Activated CD4-positive, alpha-beta T cell treated with anti-CD3 and anti-CD28 coated beads, Interleukin-2, amount 10 ng/mL, durations not matched to agents 7 days and 5 days (primary cell): ENCODE measurements around the gene BTBD6. TPM values are rescaled to one million over a fixed set of nuclear protein-coding genes. Genes with fewer than 3 reads are reported as not detected.

Experiments
- CTCF ChIA-PET: fragments of 350-600 bp; sonication (Branson Sonifier 250); formaldehyde crosslinking; loops from one replicate; lab custom pipeline; 2021; ENCODE audit warnings: antibody characterized with exemption; lab: Charles Lee
- POLR2A ChIA-PET: fragments of 350-600 bp; sonication (Branson Sonifier 250); formaldehyde crosslinking; loops from one replicate; lab custom pipeline; 2021; ENCODE audit warnings: antibody characterized with exemption; lab: Charles Lee
- DNase-seq: peaks from one replicate; pipeline ENCODE4 v3.0.0-alpha.2; 2020
- H3K27ac Mint-ChIP-seq: one replicate; pipeline ENCODE4 v1.8.0; 2021; ENCODE audit warnings: mild to moderate bottlenecking, moderate library complexity, mixed read lengths
- H3K27me3 Mint-ChIP-seq: one replicate; pipeline ENCODE4 v1.8.0; 2021; ENCODE audit warnings: mixed read lengths
- H3K36me3 Mint-ChIP-seq: one replicate; pipeline ENCODE4 v1.8.0; 2021; ENCODE audit warnings: low read depth, mixed read lengths
- H3K4me1 Mint-ChIP-seq: one replicate; pipeline ENCODE4 v1.8.0; 2021; ENCODE audit warnings: mixed read lengths
- H3K4me3 Mint-ChIP-seq: one replicate; pipeline ENCODE4 v1.8.0; 2021; ENCODE audit warnings: mild to moderate bottlenecking, moderate library complexity, mixed read lengths
- H3K9me3 Mint-ChIP-seq: one replicate; pipeline ENCODE4 v1.8.0; 2021; ENCODE audit warnings: mixed read lengths
- total RNA-seq, 2 experiments: library from RNA; stranded (reverse); gene quantifications; one replicate each; pipeline ENCODE4 v1.2.3, GENCODE V29; 2021

Gene BTBD6
- 10 to 100 TPM; 43.7 to 43.9 TPM for total RNA-seq

DNA sequence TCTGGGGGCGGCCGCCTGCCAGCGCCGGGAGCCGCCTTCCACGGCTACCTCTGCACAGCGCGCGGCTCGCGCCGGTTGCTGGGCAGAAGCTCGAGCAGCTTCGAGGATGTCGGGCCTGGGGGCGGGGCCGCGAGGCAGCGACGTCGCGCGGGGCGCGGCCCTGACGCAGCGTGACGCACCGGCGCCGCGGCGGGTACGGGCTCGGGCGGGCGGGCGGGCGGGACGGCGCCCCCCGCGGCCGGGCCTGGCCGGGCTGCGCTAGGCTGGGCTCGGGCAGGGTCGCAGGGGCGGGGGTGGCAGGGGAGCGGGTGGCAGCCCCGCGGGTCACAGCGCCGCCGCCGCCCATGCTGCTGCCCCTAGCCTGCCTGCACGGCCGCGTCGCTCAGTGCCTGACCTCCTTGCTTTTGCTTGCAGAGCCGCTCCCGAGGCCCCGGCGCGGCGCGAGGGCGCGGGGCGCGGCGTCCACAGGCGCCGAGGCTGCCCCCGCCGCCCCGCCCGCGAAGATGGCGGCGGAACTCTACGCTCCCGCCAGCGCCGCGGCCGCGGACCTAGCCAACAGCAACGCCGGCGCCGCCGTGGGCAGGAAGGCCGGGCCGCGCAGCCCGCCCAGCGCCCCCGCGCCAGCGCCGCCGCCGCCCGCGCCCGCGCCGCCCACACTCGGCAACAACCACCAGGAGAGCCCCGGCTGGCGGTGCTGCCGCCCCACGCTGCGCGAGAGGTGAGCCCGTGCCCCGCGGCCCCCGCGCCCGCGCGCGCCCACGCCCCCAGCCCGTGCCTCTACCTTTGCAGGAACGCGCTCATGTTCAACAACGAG is at the start of gene BTBD6:
BTBD6 (plus strand) TSS at position 166 of the 814 bp plus-strand sequence; CDS start at position 345, 179 bp downstream.
- POLR2A ChIA-PET: no interaction called here
- no peaks in the 10 kb centered on the region for H3K9me3 Mint-ChIP-seq
- H3K36me3 Mint-ChIP-seq: peaks cover 29% of the 10 kb centered on the region
- DNase-seq: peak; percentile 87
- H3K4me3 Mint-ChIP-seq: peak within 1 kb of the TSS; percentile 75
- no peaks in the 10 kb centered on the region for H3K27me3 Mint-ChIP-seq
- CTCF ChIA-PET: interaction anchor here (0.7 to 1.9 kb wide), 5 partner anchors 43 to 159 kb away, joined by 3 to 4 read pairs (median 3); partner anchors contain the start of gene BRF1
- H3K4me1 Mint-ChIP-seq: peaks cover 34% of the 10 kb centered on the region
- peak within 1 kb of the TSS; percentile 85 for H3K27ac Mint-ChIP-seq

DNA sequence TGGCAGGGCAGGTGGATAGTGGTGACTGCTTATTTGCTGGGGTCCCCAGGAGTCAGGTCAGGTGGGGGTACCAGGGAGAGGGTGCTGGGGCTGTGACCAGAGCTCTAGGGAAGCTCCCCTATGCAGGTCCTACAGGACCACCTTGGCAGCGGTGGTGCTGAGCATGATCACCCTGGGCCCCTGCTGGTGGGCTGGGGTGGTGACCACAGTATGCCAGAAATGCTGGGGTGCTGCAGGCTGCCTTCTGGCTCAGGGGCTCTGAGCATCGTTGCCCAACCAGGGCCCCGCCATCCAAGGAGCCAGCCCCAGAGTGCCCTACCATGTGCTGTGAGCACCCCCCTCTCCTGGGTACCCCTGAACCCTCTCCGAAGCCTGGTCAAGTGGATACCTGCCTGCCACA is 49.7 kb upstream of the BTBD6 start:
- Mint-ChIP-seq H3K4me1 (peaks cover 23% of the 10 kb centered on the region), H3K36me3 (no peaks in the 10 kb centered on the region), H3K9me3 (no peaks in the 10 kb centered on the region), H3K27me3 (peaks cover 26% of the 10 kb centered on the region), H3K4me3 (no peak overlapping the region), H3K27ac (no peak overlapping the region)
- no peak for DNase-seq
- ChIA-PET POLR2A (no interaction called here), CTCF (no interaction called here)

DNA sequence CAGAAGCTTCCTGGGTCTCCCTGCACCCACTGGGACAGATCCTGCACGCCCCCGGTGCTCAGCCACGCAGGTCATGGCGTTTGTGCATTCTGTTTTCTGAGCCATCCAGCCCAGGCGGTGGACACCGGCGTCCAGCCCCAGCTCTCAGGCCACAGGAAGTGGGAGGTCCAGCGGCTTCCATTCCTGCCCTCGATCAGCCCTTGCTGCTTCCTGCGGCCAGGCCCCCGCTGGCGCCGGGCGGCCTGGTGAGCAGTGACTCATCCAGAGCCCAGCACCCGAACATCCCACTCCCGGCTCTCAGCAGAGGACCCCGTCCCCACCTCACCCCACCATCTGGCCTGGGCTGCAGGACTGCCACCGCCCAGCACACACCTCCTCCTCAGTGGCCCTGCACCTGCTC is 49.2 kb upstream of the BTBD6 start:
- no peak for DNase-seq
- peaks cover 26% of the 10 kb centered on the region for H3K27me3 Mint-ChIP-seq
- no peak overlapping the region for H3K27ac Mint-ChIP-seq
- H3K4me3 Mint-ChIP-seq: no peak overlapping the region
- POLR2A ChIA-PET: no interaction called here
- H3K9me3 Mint-ChIP-seq: no peaks in the 10 kb centered on the region
- CTCF ChIA-PET: no interaction called here
- H3K4me1 Mint-ChIP-seq: peaks cover 18% of the 10 kb centered on the region
- no peaks in the 10 kb centered on the region for H3K36me3 Mint-ChIP-seq

DNA sequence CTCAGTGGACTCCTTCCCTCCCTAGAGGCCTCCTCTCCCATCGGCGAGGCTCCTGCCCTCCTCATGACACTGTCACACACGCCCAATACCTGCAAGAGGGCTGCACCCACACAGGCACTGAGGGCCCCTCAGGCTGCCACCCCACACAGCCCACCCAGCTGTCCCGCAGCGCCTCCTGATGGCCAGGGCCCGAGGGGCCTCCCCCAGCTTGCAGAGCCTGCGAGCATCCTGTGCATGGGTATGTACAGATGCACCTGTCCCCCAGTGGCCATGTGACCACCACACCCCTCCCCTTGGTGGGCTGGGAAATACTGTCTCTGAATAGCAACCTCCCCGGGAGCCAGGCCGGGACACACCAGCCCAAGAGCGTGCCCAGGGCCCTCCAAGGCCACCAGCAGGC is 48.3 kb upstream of the BTBD6 start:
- no peak for DNase-seq
- no peaks in the 10 kb centered on the region for H3K36me3 Mint-ChIP-seq
- ChIA-PET CTCF (interaction anchor here (0.6 to 0.7 kb wide), 2 partner anchors 10 to 18 kb away, joined by 3 read pairs; no protein-coding TSS in a partner anchor), POLR2A (no interaction called here)
- no peak overlapping the region for H3K27ac Mint-ChIP-seq
- H3K27me3 Mint-ChIP-seq: peaks cover 26% of the 10 kb centered on the region
- H3K4me1 Mint-ChIP-seq: peaks cover 17% of the 10 kb centered on the region
- H3K4me3 Mint-ChIP-seq: no peak overlapping the region
- H3K9me3 Mint-ChIP-seq: no peaks in the 10 kb centered on the region

DNA sequence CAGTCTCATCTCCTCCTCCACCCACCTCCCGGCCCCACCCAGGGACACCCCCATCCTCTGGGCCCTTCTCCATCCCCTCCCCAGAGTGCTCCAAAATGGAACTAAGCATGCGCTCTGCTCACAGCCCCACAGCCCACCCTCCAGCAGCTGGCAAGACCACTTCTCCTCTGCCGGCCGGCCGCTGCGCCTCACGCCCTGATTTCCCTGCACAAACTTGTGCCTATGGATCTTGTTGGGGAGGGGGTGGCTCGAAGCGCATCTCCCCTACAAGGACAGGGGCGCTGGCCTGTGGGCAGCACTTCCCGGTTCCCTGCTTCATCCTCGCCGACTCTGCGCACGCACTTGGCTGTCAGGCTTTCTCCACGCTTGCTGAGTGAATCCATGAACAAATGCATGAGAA is 47.7 kb upstream of the BTBD6 start:
- Mint-ChIP-seq H3K4me3 (no peak overlapping the region), H3K4me1 (peaks cover 14% of the 10 kb centered on the region), H3K9me3 (no peaks in the 10 kb centered on the region), H3K36me3 (no peaks in the 10 kb centered on the region), H3K27ac (no peak overlapping the region), H3K27me3 (peaks cover 22% of the 10 kb centered on the region)
- POLR2A ChIA-PET: no interaction called here
- CTCF ChIA-PET: interaction anchor here (1.2 to 1.6 kb wide), 2 partner anchors 151 to 289 kb away, joined by 4 to 9 read pairs; no protein-coding TSS in a partner anchor
- DNase-seq: no peak

DNA sequence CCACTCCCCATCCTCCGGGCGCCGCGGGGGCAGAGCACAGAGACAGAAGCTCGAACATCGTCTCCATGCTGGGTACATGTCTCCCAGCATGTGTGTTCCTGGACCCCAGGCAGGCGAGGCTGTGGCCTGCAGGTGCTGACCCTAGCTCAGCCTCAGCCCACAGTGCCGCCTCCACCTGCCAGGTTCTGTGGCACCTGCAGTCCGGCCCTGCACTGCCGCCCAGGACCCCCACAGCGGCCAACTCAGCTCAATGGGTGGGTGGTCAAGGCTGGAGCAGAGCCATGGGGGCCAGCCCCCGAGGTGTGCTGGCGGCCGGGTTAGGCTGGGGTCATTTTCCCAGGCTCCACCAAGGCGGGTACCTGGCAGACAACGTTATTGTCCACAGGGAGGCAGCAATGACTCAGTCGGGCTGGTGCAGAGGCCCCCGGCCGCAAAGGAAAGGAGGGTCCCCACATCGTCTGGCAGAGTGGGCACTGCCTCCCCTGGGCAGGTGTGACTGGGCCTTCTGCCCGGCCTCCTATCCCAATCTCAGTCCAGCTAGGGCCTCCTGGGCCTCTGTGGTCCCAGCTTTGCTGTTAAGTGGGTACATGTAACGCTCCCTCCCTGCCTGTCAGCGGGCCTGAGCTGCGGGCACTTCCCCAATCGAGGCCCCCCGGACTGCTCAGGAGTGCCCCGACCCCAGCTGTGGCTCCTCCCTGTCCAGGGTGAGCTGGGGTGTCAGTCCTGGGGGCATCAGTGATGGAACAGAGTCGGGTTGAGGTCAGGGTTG is 47.0 kb upstream of the BTBD6 start:
- H3K27me3 Mint-ChIP-seq: peaks cover 19% of the 10 kb centered on the region
- DNase-seq: no peak
- H3K9me3 Mint-ChIP-seq: no peaks in the 10 kb centered on the region
- peaks cover 12% of the 10 kb centered on the region for H3K4me1 Mint-ChIP-seq
- ChIA-PET POLR2A (no interaction called here), CTCF (interaction anchor here (1.1 to 1.6 kb wide), 3 partner anchors 12 to 288 kb away, joined by 4 to 9 read pairs (median 4); no protein-coding TSS in a partner anchor)
- H3K27ac Mint-ChIP-seq: peak overlapping the region; percentile 76
- no peaks in the 10 kb centered on the region for H3K36me3 Mint-ChIP-seq
- no peak overlapping the region for H3K4me3 Mint-ChIP-seq

DNA sequence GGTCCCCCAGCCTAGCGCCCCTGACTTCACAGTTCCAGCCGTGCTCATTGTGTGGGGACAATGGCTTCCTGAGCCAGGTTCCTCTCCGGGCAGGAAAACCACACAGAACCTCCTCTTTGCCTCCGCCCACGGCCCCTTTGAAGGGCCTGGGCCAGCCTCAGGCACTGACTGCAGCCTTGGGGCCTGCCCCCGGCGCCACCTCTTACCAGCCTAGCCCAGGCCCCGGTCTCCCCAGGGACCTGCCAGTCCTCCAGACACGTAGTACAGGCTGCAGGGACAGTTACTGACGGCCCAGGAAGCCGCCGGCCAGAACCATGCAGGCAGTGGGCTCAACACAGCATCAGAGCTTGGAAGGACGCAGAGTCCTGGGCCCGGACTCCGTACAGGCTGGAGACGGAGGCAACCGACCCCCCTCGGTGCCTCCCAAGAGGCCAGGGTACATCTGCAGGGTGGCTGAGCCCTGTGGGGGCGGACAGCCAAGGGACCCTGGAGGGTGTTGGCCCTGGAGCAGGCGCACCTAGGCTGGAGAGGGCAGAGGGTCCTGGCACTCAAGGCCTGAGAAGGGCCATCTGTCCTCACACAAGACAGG is 46.3 kb upstream of the BTBD6 start:
- H3K4me1 Mint-ChIP-seq: peaks cover 12% of the 10 kb centered on the region
- no peaks in the 10 kb centered on the region for H3K9me3 Mint-ChIP-seq
- no peaks in the 10 kb centered on the region for H3K36me3 Mint-ChIP-seq
- peak overlapping the region; percentile 76 for H3K27ac Mint-ChIP-seq
- DNase-seq: peak; percentile 53
- CTCF ChIA-PET: interaction anchor here (0.6 to 1.6 kb wide), 3 partner anchors 12 to 150 kb away, joined by 3 to 9 read pairs (median 4); no protein-coding TSS in a partner anchor
- peaks cover 19% of the 10 kb centered on the region for H3K27me3 Mint-ChIP-seq
- POLR2A ChIA-PET: no interaction called here
- no peak overlapping the region for H3K4me3 Mint-ChIP-seq

DNA sequence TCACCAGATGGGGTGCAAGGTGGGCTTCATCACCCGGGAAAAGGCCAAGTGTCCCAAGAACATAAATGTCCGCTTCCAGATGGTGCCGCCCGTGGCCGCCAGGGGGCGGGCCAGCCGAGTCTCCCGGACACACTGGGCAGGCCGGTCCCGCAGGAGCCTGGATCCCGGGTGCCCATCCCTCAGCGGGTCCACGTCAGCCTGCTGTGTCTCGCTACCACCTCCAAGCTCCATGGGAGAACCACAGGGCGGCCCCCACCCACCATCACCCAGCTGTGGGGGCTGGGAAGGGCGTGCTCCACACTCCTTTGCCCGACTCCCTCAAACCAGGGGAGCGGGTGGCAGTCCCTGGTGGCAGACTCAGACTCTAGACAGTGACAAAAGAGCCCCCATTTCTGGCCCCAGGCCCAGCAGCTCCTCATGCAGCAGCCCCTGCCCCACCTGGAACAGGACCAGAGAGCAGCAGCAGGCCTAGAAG is 45.2 kb upstream of the BTBD6 start:
- POLR2A ChIA-PET: no interaction called here
- Mint-ChIP-seq H3K27me3 (peaks cover 9% of the 10 kb centered on the region), H3K4me1 (peaks cover 12% of the 10 kb centered on the region)

DNA sequence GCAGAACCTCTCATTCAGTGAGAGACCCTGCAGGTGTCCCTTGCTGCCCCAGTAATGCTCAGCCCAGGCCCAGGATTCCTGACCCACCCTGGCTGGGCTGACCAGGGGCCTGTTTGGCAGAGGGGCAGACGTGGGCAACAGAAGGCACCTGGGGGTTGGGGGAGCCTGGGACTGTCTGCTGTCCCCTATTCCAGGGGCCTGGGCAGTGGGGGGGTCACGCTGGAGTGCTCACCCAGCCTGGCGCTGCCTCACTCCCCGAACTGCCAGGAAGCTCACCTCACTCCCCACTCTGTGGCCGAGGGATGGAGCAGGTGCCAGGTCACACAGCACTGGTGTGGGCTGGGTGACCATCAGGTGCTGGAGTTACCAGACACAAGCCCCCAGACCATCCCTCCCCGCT is 44.6 kb upstream of the BTBD6 start:
- Mint-ChIP-seq H3K36me3 (no peaks in the 10 kb centered on the region), H3K27ac (no peak overlapping the region), H3K4me3 (no peak overlapping the region), H3K9me3 (no peaks in the 10 kb centered on the region), H3K4me1 (peaks cover 12% of the 10 kb centered on the region), H3K27me3 (peaks cover 5% of the 10 kb centered on the region)
- no peak for DNase-seq
- POLR2A ChIA-PET: no interaction called here
- CTCF ChIA-PET: interaction anchor here (0.6 to 1.9 kb wide), 4 partner anchors 10 to 1641 kb away, joined by 3 to 4 read pairs (median 3); partner anchors contain the start of genes BAG5 and COA8

More for the DNA sequence above, 45.2 kb upstream of the BTBD6 start:
- Mint-ChIP-seq H3K36me3 (no peaks in the 10 kb centered on the region), H3K27ac (no peak overlapping the region), H3K9me3 (no peaks in the 10 kb centered on the region), H3K4me3 (no peak overlapping the region)
- CTCF ChIA-PET: interaction anchor here (0.6 to 1.9 kb wide), 4 partner anchors 9 to 1640 kb away, joined by 3 to 4 read pairs (median 3); partner anchors contain the start of genes BAG5 and COA8
- peak; percentile 62 for DNase-seq

DNA sequence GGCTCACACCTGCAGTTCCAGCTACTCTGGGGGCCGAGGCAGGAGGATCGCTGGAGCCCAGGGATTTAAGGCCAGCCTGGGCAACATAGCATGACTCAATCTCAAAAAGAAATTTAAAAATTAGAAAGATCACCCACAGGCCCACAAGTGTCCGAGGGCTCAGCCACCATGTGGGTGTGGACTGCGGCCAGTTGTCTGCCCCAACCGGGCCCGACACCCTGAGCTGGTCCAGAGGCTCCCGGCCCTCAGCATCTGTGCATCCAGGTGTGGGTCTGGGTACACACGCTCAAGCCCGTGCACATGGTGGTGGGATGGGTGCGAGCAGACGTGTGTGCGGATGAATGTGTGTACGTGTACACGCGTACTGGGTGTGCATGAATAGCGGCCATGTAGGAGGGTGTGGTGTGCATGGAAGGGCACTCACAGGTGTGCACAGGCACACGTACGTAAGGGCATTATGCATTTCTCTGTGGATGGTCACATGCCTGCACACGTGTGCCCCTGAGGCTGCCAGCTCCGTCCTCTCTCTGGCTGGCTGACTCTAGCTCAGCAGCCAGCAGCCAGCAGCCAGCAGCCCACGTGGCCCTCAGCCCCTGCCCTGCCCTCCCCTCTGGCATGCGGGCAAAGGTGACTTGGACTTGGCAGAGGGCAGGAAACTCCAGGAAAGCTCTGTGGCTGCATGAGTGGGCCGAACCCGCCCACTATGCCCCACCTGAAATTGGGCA is 44.0 kb upstream of the BTBD6 start:
- H3K27me3 Mint-ChIP-seq: peaks cover 4% of the 10 kb centered on the region
- H3K4me1 Mint-ChIP-seq: peaks cover 12% of the 10 kb centered on the region
- ChIA-PET CTCF (interaction anchor here (0.8 to 1.9 kb wide), 2 partner anchors 16 to 33 kb away, joined by 3 to 4 read pairs; no protein-coding TSS in a partner anchor), POLR2A (no interaction called here)
- no peak overlapping the region for H3K4me3 Mint-ChIP-seq
- H3K9me3 Mint-ChIP-seq: no peaks in the 10 kb centered on the region
- no peak for DNase-seq
- no peaks in the 10 kb centered on the region for H3K36me3 Mint-ChIP-seq
- no peak overlapping the region for H3K27ac Mint-ChIP-seq

DNA sequence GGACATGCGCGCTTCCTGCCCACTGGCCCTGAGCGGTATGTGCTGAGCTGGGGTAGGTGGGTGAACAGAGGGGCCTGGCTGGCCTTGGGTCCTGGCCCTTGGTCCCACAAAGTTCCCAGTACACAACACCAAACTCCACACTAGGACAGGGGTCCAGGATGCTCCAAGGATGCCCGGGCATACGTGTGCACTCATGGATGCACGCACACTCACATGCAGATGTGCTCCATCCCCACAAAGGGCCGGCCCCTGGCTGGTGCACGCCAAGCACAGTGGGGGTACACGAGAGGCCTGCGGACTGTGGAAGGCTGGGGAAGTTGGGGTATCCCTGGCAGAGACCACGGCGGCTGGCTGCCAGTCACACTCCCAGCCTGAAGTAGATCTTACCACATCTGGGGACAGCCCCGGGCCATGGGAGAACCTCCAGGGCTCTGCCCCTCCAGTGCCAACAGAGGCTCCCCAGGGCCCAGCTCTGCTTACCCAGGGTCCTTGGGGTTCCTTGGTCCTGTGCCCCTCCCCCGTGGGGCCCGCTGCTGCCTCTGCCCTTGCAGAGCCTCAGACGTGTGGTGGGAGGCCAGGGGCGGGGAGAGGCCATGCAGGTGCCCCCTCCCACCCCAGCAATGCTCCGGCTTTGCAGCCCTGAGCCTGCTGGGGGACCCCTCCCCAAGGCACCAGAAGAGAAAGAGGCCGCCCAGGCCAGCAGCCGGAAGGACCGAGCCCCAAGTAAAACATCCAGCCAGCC is 43.2 kb upstream of the BTBD6 start:
- ChIA-PET POLR2A (no interaction called here), CTCF (interaction anchor here (1.9 kb wide), 1 partner anchor 34 kb away, joined by 4 read pairs; no protein-coding TSS in a partner anchor)
- no peak for DNase-seq
- no peak overlapping the region for H3K27ac Mint-ChIP-seq
- H3K4me1 Mint-ChIP-seq: peaks cover 12% of the 10 kb centered on the region
- no peaks in the 10 kb centered on the region for H3K27me3 Mint-ChIP-seq
- no peaks in the 10 kb centered on the region for H3K9me3 Mint-ChIP-seq
- no peak overlapping the region for H3K4me3 Mint-ChIP-seq
- H3K36me3 Mint-ChIP-seq: no peaks in the 10 kb centered on the region
